ENCODE data around the gene CD300LG. TPM values are rescaled to one million over a fixed set of nuclear protein-coding genes. Genes with fewer than 3 reads are reported as not detected.

CD300LG gene
- total RNA-seq, 1 experiment from 2014 or later: not detected

- H3K4me3 ChIP-seq (replicated peaks in 1 of 2; ENCODE audit: low read depth in 1 of 2, low read length in 2 of 2): peak within 1 kb of the TSS; percentile 56 to 64
- no peaks in the 10 kb centered on the region for H3K9me2 ChIP-seq (ENCODE audit: insufficient read depth)
- peak within 1 kb of the TSS; percentile 96 for H2AFZ ChIP-seq (ENCODE audit: low read depth, low read length, poor library complexity, severe bottlenecking)
- peak within 1 kb of the TSS; percentile 99 for H3K4me2 ChIP-seq (ENCODE audit: low read length)
- no TSS peak for BruUV-seq (replicated peaks)
- RAD21 ChIA-PET (ENCODE audit: low non-redundant PET in 1 of 2, low total read pairs in 2 of 2, uncharacterized antibody in 2 of 2, unreplicated experiment in 2 of 2): no interaction called here
- H3K36me3 ChIP-seq (ENCODE audit: control insufficient read depth in 1 of 2, insufficient read depth in 2 of 2, low read length in 2 of 2): no peaks in the 10 kb centered on the region
- DNase-seq (ENCODE audit: low read depth, low spot score): peak; percentile 64
- H3K4me1 ChIP-seq (ENCODE audit: control insufficient read depth in 1 of 2, insufficient read depth in 2 of 2, low read length in 2 of 2): peaks cover 21 to 36% of the 10 kb centered on the region in 2 experiments
- H3K79me2 ChIP-seq (ENCODE audit: insufficient read depth, low read length): no peaks in the 10 kb centered on the region
- no peak for TF ChIP-seq YY1 (IDR thresholded peaks at IDR 0.05; ENCODE audit: extremely low read depth, insufficient replicate concordance, low read depth, low read length)
- TF ChIP-seq REST (IDR thresholded peaks at IDR 0.05; ENCODE audit: low read depth): no peak
- peak; percentile 48 for TF ChIP-seq TCF7L2 (IDR thresholded peaks at IDR 0.05; ENCODE audit: borderline replicate concordance, extremely low read depth, insufficient read depth, insufficient read length)
- TF ChIP-seq ZFX (IDR thresholded peaks at IDR 0.05): no peak
- no peak for TF ChIP-seq ATF3 (IDR thresholded peaks at IDR 0.05)
- TF ChIP-seq MAX (IDR thresholded peaks at IDR 0.05): peak; percentile 66
- TF ChIP-seq EGR1 (IDR thresholded peaks at IDR 0.05; ENCODE audit: low read depth): peak; percentile 79
- TF ChIP-seq SP1 (IDR thresholded peaks at IDR 0.05; ENCODE audit: low read depth): peak; percentile 54; the same call in 1 of the 2 replicates
- intact Hi-C loops (cut with micrococcal nuclease): loop anchor here (10.0 kb wide), 1 partner anchor 457 kb away; the partner anchor contains the start of gene FAM171A2
- H3K27me3 ChIP-seq (ENCODE audit: insufficient read depth, low read length): no peaks in the 10 kb centered on the region
- no peaks in the 10 kb centered on the region for H4K20me1 ChIP-seq (ENCODE audit: insufficient read depth)
- POLR2A ChIA-PET: no interaction called here
- H3K9me3 ChIP-seq (ENCODE audit: control insufficient read depth in 1 of 2, insufficient read depth in 1 of 2, low read depth in 1 of 2, low read length in 2 of 2): no peaks in the 10 kb centered on the region
- ATAC-seq: peak; percentile 72
- CTCF ChIA-PET: interaction anchor here (0.7 to 2.0 kb wide), 3 partner anchors 37 to 261 kb away, joined by 3 to 5 read pairs (median 4); no protein-coding TSS in a partner anchor
- H3K9ac ChIP-seq (ENCODE audit: low read length): peak within 1 kb of the TSS; percentile 42
- peak within 1 kb of the TSS; percentile 62 for H3K27ac ChIP-seq (ENCODE audit: low read depth, low read length)
Measured at GRCh38 chr17:43907425-43907981, 60.5 kb downstream of the CD300LG start, which contains the start of gene MPP2. Gene MPP2 (minus strand): TSS chr17:43907536. CDS start chr17:43904460, 3,076 bp downstream.
